Measurements from ENCODE around the gene UBQLN3.

UBQLN3 gene

GRCh38 chr11:5509803-5510202, at the start of gene UBQLN3:
Gene UBQLN3 (minus strand): TSS chr11:5509957. CDS start chr11:5509558, 399 bp downstream.
- no peak for DNase-seq (ENCODE audit: low read depth in 2 of 2)

DNA sequence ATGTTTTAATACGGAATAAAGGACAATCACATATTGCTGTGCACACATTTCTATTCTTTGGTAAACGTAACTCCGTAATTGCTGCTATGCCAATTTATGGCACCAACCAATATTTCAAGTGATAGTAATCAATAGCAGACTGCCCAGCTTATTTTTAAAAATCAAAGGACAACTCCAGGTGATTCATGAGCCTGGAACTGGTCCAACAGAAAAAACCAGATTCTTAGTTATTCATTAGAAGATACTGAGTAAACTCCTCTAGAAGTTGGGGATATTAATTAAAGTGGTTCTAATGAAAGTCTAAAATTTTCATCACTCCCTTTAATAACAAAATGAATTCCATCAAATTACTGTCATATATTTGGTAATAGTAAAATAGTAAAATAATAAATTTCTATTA, 48.0 kb upstream of the UBQLN3 start:
- no peak for DNase-seq (ENCODE audit: low read depth in 2 of 2)

- no peak for DNase-seq (ENCODE audit: low read depth in 2 of 2)
These were observed 46.9 kb upstream of the UBQLN3 start for GRCh38 chr11:5556596-5557188.

- DNase-seq (ENCODE audit: low read depth in 2 of 2): no peak
These were observed 43.6 kb upstream of the UBQLN3 start for GRCh38 chr11:5553343-5553742.

- DNase-seq (ENCODE audit: low read depth in 2 of 2): no peak
These were observed 40.8 kb upstream of the UBQLN3 start for GRCh38 chr11:5550440-5551095.

- DNase-seq (ENCODE audit: low read depth in 2 of 2): no peak
These were observed 38.7 kb upstream of the UBQLN3 start, which contains the start of gene OR52H1 for GRCh38 chr11:5548440-5548839. Gene OR52H1 (minus strand): TSS chr11:5548540. CDS start chr11:5545505, 3,035 bp downstream.

GRCh38 chr11:5547982-5548381, 38.2 kb upstream of the UBQLN3 start:
- DNase-seq (ENCODE audit: low read depth in 2 of 2): no peak

GRCh38 chr11:5546457-5546856, 36.7 kb upstream of the UBQLN3 start:
- no peak for DNase-seq (ENCODE audit: low read depth in 2 of 2)

- DNase-seq (ENCODE audit: low read depth in 2 of 2): no peak
These were observed 31.7 kb upstream of the UBQLN3 start for GRCh38 chr11:5541427-5541826.

- DNase-seq (ENCODE audit: low read depth in 2 of 2): no peak
These were observed 26.7 kb upstream of the UBQLN3 start for GRCh38 chr11:5536482-5536881.

DNA sequence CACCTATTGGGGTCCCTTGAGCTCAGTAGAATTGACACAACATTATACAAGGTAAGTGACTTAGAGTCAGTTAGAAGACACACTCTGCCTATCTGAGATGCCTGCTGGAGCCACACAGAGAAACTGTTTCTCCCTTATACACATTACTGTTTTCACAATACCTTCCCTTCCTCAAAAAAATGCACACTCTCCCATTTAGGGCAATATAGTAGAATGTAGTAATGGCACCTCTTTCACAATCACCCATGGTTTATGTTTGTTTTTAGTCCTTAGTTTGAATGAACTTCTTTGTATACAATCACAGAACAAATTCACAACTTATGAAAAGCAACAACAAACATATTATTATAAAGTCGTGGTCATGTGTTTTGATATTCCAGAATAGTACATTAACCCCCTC, 24.3 kb upstream of the UBQLN3 start:
- DNase-seq (ENCODE audit: low read depth in 2 of 2): no peak

- no peak for DNase-seq (ENCODE audit: low read depth in 2 of 2)
These were observed 21.5 kb upstream of the UBQLN3 start for GRCh38 chr11:5531053-5531831.

DNA sequence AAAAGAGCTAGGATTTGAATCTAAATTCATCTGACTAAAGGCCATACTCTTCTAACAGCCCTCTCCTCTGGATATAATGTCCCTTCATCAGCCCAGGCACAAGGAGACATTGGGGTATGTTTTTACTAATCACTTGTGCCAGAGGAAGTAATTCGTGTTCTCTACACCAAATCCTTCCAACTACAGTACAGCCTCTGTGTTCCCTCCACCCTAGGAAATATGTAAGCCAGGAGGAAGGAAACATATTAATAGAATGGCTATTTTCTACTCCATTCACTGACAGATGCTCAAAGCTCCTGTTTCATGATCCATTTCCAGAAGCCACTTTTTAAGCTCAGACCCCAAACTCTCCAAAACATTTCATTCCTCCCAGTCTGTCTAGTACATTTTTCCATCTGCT, 18.7 kb upstream of the UBQLN3 start:
- no peak for DNase-seq (ENCODE audit: low read depth in 2 of 2)

DNA sequence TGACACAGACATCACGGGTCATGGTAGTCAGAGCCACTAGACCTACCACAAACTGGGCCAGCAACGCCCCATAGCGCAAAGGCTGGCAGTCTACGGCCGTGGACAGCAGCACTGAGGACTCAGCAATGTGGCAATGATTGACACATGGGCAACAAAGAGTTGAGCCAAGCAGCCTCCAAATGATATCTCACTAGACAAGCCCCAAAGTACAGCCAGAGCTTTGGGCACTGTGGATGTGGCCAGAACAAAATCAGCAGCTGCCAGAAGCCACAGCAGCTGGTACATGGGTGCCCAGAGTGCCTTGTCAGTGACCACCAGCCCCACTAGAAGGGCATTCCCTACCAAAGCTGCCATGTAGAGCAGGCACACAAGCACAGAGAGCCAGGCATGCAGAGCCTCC, 18.0 kb upstream of the UBQLN3 start:
- DNase-seq (ENCODE audit: low read depth in 2 of 2): no peak

DNA sequence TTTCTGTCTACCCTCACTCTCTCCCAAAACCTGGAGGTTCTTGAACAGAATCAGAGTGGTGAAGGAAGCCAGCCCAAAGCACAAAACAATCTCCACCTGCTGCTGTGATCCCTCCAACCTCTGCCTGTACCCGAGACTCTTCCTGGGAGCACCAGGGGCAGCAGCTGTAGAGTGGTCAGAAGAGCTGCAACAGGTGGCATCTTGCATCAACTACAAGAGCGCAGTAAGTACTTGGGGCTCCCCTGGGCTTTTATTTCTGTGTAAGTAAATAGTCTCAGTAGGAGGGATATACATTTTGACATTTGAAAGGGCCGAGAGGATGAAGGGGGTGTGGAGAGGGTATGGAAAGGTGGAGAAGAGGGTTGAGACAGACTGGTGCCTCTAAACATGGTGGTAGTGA, 15.0 kb upstream of the UBQLN3 start:
- DNase-seq (ENCODE audit: low read depth in 2 of 2): no peak

- no peak for DNase-seq (ENCODE audit: low read depth in 2 of 2)
These were observed 12.6 kb upstream of the UBQLN3 start for GRCh38 chr11:5522308-5522707.

DNA sequence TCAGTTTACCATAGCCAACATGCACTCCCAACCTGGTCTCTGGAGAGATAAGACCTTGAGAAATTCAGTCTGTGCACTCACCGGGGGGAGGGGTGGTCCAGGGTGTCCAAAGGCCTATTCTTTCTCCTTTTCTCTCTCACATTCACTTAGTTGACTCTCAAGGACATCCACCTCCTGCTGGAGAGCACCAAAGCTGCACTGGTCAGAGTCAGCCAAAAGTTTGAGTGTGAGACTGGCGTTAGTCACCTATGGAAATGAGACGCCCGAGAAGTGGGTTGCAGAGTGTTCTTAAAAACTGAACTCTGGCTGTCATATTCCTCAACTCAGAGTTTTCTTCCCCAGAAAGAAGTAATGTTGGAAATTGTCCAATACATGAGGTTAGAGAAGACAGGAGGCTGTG, 11.8 kb upstream of the UBQLN3 start:
- DNase-seq (ENCODE audit: low read depth in 2 of 2): no peak

DNA sequence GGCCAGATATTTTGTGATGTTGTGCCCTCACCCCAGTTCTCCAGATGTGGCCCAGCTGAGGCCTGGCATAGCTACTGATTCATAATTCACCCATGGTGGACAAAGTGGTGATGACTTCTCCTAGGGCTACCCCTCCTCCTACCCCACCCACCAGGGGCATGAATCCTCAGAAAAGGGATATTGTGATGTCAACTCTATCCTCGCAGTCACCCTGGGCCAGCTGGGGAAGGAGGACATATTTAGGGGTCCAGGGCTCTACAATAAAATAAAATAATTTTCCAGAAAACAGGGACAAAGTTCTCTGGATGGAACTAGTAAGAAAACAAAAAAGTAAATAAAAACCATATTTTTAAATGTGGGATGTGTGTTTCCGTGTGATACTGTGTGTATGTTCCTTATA, 6.8 kb upstream of the UBQLN3 start, which contains the start of gene UBQLNL:
Gene UBQLNL, minus strand, starts transcription at position 101 of the 400 bp plus-strand sequence. CDS start 258 bp downstream, outside the sequence.
- DNase-seq (ENCODE audit: low read depth in 2 of 2): no peak

- DNase-seq (ENCODE audit: low read depth in 2 of 2): no peak
These were observed 5.1 kb upstream of the UBQLN3 start for GRCh38 chr11:5514841-5515240.

DNA sequence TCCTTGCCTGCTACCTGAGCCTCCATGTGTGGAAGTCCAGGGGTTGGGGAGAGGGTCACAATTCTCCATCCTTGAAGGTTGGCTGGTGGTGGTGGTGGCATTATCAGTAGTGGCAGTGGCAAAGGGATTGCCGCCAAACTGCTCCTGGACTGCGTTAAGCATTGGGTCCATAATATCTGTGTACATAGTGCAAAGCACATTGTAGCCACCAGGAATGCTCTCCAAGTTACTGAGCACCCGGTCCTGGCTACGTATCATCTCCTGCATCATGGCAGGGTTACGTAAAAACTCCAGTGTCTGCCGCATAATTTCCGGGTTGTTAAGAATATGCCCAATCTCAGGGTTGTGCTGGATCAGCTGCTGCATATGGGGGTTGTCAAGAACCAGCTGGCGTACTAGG, 1.2 kb downstream of the UBQLN3 start:
- no peak for DNase-seq (ENCODE audit: low read depth in 2 of 2)

DNA sequence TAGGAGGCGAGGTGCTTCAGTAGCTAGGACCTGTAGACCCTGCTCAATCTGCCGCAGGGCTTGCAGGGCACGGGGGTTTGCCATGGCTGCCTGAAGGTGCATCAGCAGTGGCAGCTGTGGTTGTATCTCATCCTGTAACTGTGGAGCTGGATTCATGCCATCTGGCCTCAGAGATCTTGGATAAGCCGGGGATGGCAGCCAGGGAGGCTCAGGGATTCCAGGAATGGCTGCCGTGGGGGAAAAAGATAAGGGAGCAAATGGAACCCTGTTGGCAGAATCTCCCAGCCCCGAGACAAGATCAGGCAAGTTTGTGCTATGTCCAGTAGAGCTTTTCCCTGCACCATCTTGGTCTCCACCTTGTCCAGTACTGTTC, 1.8 kb downstream of the UBQLN3 start:
- no peak for DNase-seq (ENCODE audit: low read depth in 2 of 2)

- no peak for DNase-seq (ENCODE audit: low read depth in 2 of 2)
These were observed 2.4 kb downstream of the UBQLN3 start for GRCh38 chr11:5507177-5507932.
